HCT116 (cell line): ENCODE data around the gene POLDIP2. TPM values are rescaled to one million over a fixed set of nuclear protein-coding genes. Genes with fewer than 3 reads are reported as not detected.

Source experiments
- ATAC-seq: fragments of 200-7000 bp; cut with Tn5 transposase; 2 replicates; pipeline ENCODE4 v1.9.1; 2020; ENCODE audit warnings: mild to moderate bottlenecking, moderate library complexity
- BruUV-seq: library from RNA; stranded (reverse); fragments of 400-500 nt; replicated peaks from 2 replicates; lab custom pipeline; 2021; lab: Mats Ljungman, UMichigan
- CTCF ChIA-PET: fragments of 300-600 bp; sonication (Branson Sonifier 250); formaldehyde crosslinking; loops from one replicate; lab custom pipeline; 2021; ENCODE audit warnings: antibody characterized with exemption; lab: Charles Lee
- POLR2A ChIA-PET: fragments of 300-600, 350-600 bp; sonication (Branson Sonifier 250); formaldehyde crosslinking; loops from one replicate; lab custom pipeline; 2021; ENCODE audit warnings: antibody characterized with exemption; lab: Charles Lee
- RAD21 ChIA-PET, 2 experiments: fragments of 300-600 bp; sonication (Branson Sonifier 250); formaldehyde crosslinking; loops; one replicate each; lab custom pipeline; 2023; ENCODE audit warnings: low total read pairs in 2 of 2; ENCODE audit not compliant: uncharacterized antibody in 2 of 2, unreplicated experiment in 2 of 2, low non-redundant PET in 1 of 2; lab: Charles Lee
- DNase-seq: peaks from one replicate; pipeline ENCODE4 v3.0.0-alpha.2; 2010; ENCODE audit warnings: low read depth, low spot score
- H2AFZ ChIP-seq: fragments of 200-600 bp; shearing (Covaris generic), sonication (generic); 2 replicates; pipeline ENCODE4 v1.6.1; 2017; ENCODE audit warnings: low read depth, mixed run types, mixed read lengths, antibody characterized with exemption, low read length; ENCODE audit not compliant: poor library complexity, severe bottlenecking
- H3K27ac ChIP-seq: 2 replicates; pipeline ENCODE4 v1.5.1; 2012; ENCODE audit warnings: low read depth, low read length
- H3K27me3 ChIP-seq: fragments of 200-600 bp; sonication (generic); 2 replicates; pipeline ENCODE4 v1.6.1; 2016; ENCODE audit warnings: mixed run types, low read length, mixed read lengths; ENCODE audit not compliant: insufficient read depth
- H3K36me3 ChIP-seq, 2 experiments: fragments of 200-500 bp in 1 of 2; fragments of 200-600 bp in 1 of 2; sonication (Bioruptor generic) in 1 of 2; sonication (generic) in 1 of 2; 2 replicates each; pipeline versions ENCODE4 v1.5.1 to v1.6.1; 2014 to 2016; ENCODE audit warnings: low read length in 2 of 2, inconsistent platforms in 1 of 2, mixed read lengths in 1 of 2, mixed run types in 1 of 2; ENCODE audit not compliant: insufficient read depth in 2 of 2, control insufficient read depth in 1 of 2
- H3K4me1 ChIP-seq, 2 experiments: fragments of 200-600 bp in 1 of 2; sonication (generic) in 1 of 2; 2 replicates each; pipeline versions ENCODE4 v1.5.1 to v1.6.1; 2012 to 2017; ENCODE audit warnings: low read length in 2 of 2, inconsistent platforms in 1 of 2, mild to moderate bottlenecking in 1 of 2, mixed read lengths in 1 of 2, mixed run types in 1 of 2, moderate library complexity in 1 of 2; ENCODE audit not compliant: insufficient read depth in 2 of 2, control insufficient read depth in 1 of 2
- H3K4me2 ChIP-seq: fragments of 200-600 bp; sonication (generic); 2 replicates; pipeline ENCODE4 v1.6.1; 2017; ENCODE audit warnings: mixed run types, low read length, mixed read lengths
- H3K4me3 ChIP-seq, 2 experiments: fragments of 200-600 bp in 1 of 2; sonication (generic) in 1 of 2; replicated peaks in 1 of 2; 2 replicates each; pipeline ENCODE4 v1.5.1; 2011 to 2016; ENCODE audit warnings: low read length in 2 of 2, control low read depth in 1 of 2, low read depth in 1 of 2, mild to moderate bottlenecking in 1 of 2, mixed read lengths in 1 of 2, mixed run types in 1 of 2
- H3K79me2 ChIP-seq: fragments of 200-600 bp; sonication (generic); 2 replicates; pipeline ENCODE4 v1.6.1; 2017; ENCODE audit warnings: mild to moderate bottlenecking, mixed run types, low read length, moderate library complexity, mixed read lengths; ENCODE audit not compliant: insufficient read depth
- H3K9ac ChIP-seq: fragments of 200-600 bp; sonication (generic); 2 replicates; pipeline ENCODE4 v1.6.1; 2016; ENCODE audit warnings: low read length, mixed read lengths
- H3K9me2 ChIP-seq: fragments of 200-600 bp; sonication (generic), shearing (Covaris generic); 2 replicates; pipeline ENCODE4 v1.6.1; 2017; ENCODE audit warnings: mixed run types, mild to moderate bottlenecking, moderate library complexity; ENCODE audit not compliant: insufficient read depth
- H3K9me3 ChIP-seq, 2 experiments: fragments of 200-500 bp in 1 of 2; fragments of 200-600 bp in 1 of 2; sonication (Bioruptor generic) in 1 of 2; sonication (generic) in 1 of 2; 2 replicates each; pipeline ENCODE4 v1.6.1; 2014 to 2017; ENCODE audit warnings: low read length in 2 of 2, mixed read lengths in 2 of 2, inconsistent platforms in 1 of 2, low read depth in 1 of 2, mild to moderate bottlenecking in 1 of 2, mixed run types in 1 of 2, moderate library complexity in 1 of 2; ENCODE audit not compliant: control insufficient read depth in 1 of 2, insufficient read depth in 1 of 2
- H4K20me1 ChIP-seq: fragments of 200-600 bp; sonication (generic), shearing (Covaris generic); 2 replicates; pipeline ENCODE4 v1.6.1; 2017; ENCODE audit warnings: mixed run types, mild to moderate bottlenecking, moderate library complexity; ENCODE audit not compliant: insufficient read depth
- CTCF ChIP-seq, 3 experiments: fragments of 200-600 bp in 1 of 3; sonication (generic) in 1 of 3; IDR thresholded peaks in 2 of 3; conservative IDR thresholded peaks in 1 of 3; 2 replicates each; pipeline ENCODE4 v1.5.1; 2012 to 2017; ENCODE audit warnings: low read depth in 2 of 3, low read length in 2 of 3, antibody characterized with exemption in 1 of 3, borderline replicate concordance in 1 of 3, control low read depth in 1 of 3, mild to moderate bottlenecking in 1 of 3, mixed read lengths in 1 of 3, mixed run types in 1 of 3, moderate library complexity in 1 of 3; ENCODE audit not compliant: insufficient read depth in 1 of 3
- EGR1 ChIP-seq: IDR thresholded peaks from 2 replicates; pipeline ENCODE4 v1.6.1; 2012; ENCODE audit warnings: low read depth
- EZH2phosphoT487 ChIP-seq: fragments of 200-600 bp; IDR thresholded peaks from 2 replicates; pipeline ENCODE4 v1.6.1; 2018; ENCODE audit warnings: antibody characterized with exemption, borderline replicate concordance
- SIN3A ChIP-seq: IDR thresholded peaks from 2 replicates; pipeline ENCODE4 v1.6.1; 2012; ENCODE audit warnings: low read depth
- SRF ChIP-seq: IDR thresholded peaks from 2 replicates; pipeline ENCODE4 v1.6.1; 2012; ENCODE audit warnings: low read depth
- TCF7L2 ChIP-seq: IDR thresholded peaks from 2 replicates; pipeline ENCODE4 v1.7.0; 2011; ENCODE audit warnings: borderline replicate concordance, inconsistent platforms; ENCODE audit not compliant: insufficient read depth, insufficient read length; ENCODE audit errors: extremely low read depth
- ZNF274 ChIP-seq: fragments of 200-500 bp; sonication (Bioruptor generic); IDR thresholded peaks from 2 replicates; pipeline ENCODE4 v1.6.1; 2014; ENCODE audit warnings: mild to moderate bottlenecking, low read depth, low read length, inconsistent platforms
- intact Hi-C: fragments of 100-400 bp; cut with micrococcal nuclease; formaldehyde crosslinking; loops from 2 replicates; pipeline ENCODE4 v1.10.0; 2022
- total RNA-seq: library from RNA; stranded (reverse); gene quantifications from one replicate; pipeline ENCODE4 v1.2.1, GENCODE V29; 2021; ENCODE audit not compliant: unreplicated experiment
- TF ChIP-seq, protein P1 (sequence below): IDR thresholded peaks from 2 replicates; pipeline ENCODE4 v1.6.1; 2012

Gene POLDIP2
- total RNA-seq, 1 experiment from 2014 or later: 78.0 TPM

DNA sequence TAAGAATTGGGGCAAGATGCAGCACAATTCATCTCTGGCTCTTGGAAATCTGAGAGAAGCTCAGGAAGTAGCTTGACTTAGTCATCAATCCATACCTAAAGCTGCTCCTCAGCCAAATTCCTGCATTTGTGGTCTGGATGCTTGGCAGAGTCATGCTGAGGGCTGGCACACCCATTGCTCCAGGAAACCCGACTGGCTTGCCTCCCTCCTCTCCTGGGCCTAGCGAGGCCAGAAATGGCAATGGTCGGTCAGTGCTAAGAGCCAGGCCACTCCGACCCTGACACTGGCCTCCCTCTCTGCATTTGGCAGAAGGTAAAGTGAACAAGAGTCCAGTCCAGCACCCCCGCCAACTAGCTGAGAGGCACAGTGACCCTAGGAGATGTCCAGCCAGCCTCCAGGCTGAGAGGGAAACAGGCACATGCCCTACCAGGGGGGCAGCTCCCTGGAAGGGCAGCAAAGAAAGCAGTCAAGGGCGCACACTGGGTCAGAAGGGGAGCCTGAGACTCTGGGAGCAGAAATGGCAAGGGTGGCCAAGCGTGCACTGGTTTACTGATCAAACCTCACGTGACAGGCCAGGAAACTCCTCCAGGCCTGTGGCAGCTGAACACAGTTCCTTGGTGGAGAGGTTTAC, 10.0 kb downstream of the POLDIP2 start:
- BruUV-seq: no TSS peak
- Histone ChIP-seq H3K4me2 (0 out of 2 replicates have a peak overlapping the region, but pooled peaks have one; percentile 7), H3K9me3 (no peaks in the 10 kb centered on the region), H3K79me2 (no peaks in the 10 kb centered on the region), H3K9me2 (no peaks in the 10 kb centered on the region), H3K36me3 (peaks cover 45 to 58% of the 10 kb centered on the region in 2 experiments), H3K4me1 (peaks cover 0 to 9% of the 10 kb centered on the region in 2 experiments; a peak in 2 of 4 replicates), H3K9ac (no peak overlapping the region)
- RAD21 ChIA-PET: no interaction called here
- POLR2A ChIA-PET: no interaction called here
- CTCF ChIA-PET: no interaction called here
- TF ChIP-seq TCF7L2 (no peak), ZNF274 (no peak), EGR1 (no peak), CTCF (IDR thresholded peaks at IDR 0.05 in 2 of 3, conservative IDR thresholded peaks at IDR 0.05 in 1 of 3; ENCODE audit: borderline replicate concordance in 1 of 3, insufficient read depth in 1 of 3, low read depth in 2 of 3, low read length in 2 of 3) (0 out of 6 replicates have a peak, but pooled peaks of 1 of the 3 experiments have one; percentile 0), EZH2phosphoT487 (no peak), SIN3A (no peak), SRF (no peak)
- TF ChIP-seq, protein P1, sequence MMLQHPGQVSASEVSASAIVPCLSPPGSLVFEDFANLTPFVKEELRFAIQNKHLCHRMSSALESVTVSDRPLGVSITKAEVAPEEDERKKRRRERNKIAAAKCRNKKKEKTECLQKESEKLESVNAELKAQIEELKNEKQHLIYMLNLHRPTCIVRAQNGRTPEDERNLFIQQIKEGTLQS: no peak
- TF ChIP-seq, all 23 proteins: peak for 1
- H2AFZ ChIP-seq: no peak overlapping the region
- intact Hi-C loops: no loop called here
- H4K20me1 ChIP-seq: no peaks in the 10 kb centered on the region
- no peak overlapping the region for H3K27ac ChIP-seq
- no peaks in the 10 kb centered on the region for H3K27me3 ChIP-seq
- no peak overlapping the region for H3K4me3 ChIP-seq
- DNase-seq (no peak), ATAC-seq (peak; percentile 21; the same call in 1 of the 2 replicates)
